SK-N-MC (cell line): ENCODE data around the gene AHNAK.
"Not testable (repeated sequence)": the region's sequence is repeated elsewhere in the genome, so short reads cannot be mapped to it uniquely, and the experiment has no call there.

Source experiments
- EZH2 ChIP-seq: fragments of 200-600 bp; sonication (generic); IDR thresholded peaks from one replicate; pipeline ENCODE4 v1.6.1; 2017; ENCODE audit warnings: antibody characterized with exemption
- POLR2AphosphoS5 ChIP-seq: IDR thresholded peaks from 2 replicates; pipeline ENCODE4 v1.6.1; 2012; ENCODE audit warnings: mild to moderate bottlenecking, low read depth, low read length, borderline replicate concordance

DNA sequence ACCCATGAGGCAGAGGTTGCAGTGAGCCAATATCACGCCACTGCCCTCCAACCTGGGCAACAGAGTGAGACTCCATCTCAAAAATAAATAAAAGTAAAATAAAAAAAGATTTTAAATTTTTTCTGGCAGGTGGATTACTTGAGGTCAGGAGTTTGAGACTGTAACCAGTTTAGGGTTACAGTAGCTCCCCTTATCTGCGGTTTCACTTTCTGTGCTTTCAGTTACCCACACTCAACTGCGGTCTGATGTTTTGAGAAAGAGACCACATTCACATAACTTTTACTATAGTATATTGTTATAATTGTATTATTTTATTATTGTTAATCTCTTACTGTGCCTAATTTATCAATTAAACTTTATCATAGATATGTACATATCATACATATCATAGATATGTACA lies 160.5 kb downstream of the AHNAK start:
- not testable (repeated sequence) for TF ChIP-seq POLR2AphosphoS5, EZH2
